Hematopoietic multipotent progenitor cell treated with erythropoietin and hydrocortisone succinate and interleukin-3 and kit ligand, for 17 days (in vitro differentiated cells): Measurements from ENCODE around the gene CACNA2D4.

ENCODE experiments used
- DNase-seq: peaks from one replicate; pipeline ENCODE4 v3.0.0-alpha.2; 2015; ENCODE audit warnings: low spot score

Gene CACNA2D4

GRCh38 chr12:1778911-1779310 lies 139.5 kb downstream of the CACNA2D4 start:
- DNase-seq: no peak

GRCh38 chr12:1777798-1778197 lies 140.7 kb downstream of the CACNA2D4 start:
- DNase-seq: no peak

GRCh38 chr12:1776170-1776921 lies 142.1 kb downstream of the CACNA2D4 start:
- no peak for DNase-seq

GRCh38 chr12:1773937-1774655 lies 144.4 kb downstream of the CACNA2D4 start:
- no peak for DNase-seq

- DNase-seq: no peak
Measured at GRCh38 chr12:1769809-1770494, 148.5 kb downstream of the CACNA2D4 start.

GRCh38 chr12:1768615-1769014 lies 149.8 kb downstream of the CACNA2D4 start:
- no peak for DNase-seq

GRCh38 chr12:1767407-1768090 lies 150.9 kb downstream of the CACNA2D4 start:
- no peak for DNase-seq

GRCh38 chr12:1766110-1766509 lies 152.3 kb downstream of the CACNA2D4 start:
- no peak for DNase-seq

- DNase-seq: no peak
Measured at GRCh38 chr12:1763153-1763552, 155.3 kb downstream of the CACNA2D4 start.

- DNase-seq: no peak
Measured at GRCh38 chr12:1761857-1762256, 156.6 kb downstream of the CACNA2D4 start.

GRCh38 chr12:1760566-1761382 lies 157.7 kb downstream of the CACNA2D4 start:
- DNase-seq: no peak

GRCh38 chr12:1758887-1759286 lies 159.6 kb downstream of the CACNA2D4 start:
- DNase-seq: no peak

- DNase-seq: no peak
Measured at GRCh38 chr12:1758376-1758775, 160.1 kb downstream of the CACNA2D4 start.

- no peak for DNase-seq
Measured at GRCh38 chr12:1750300-1750699, 168.2 kb downstream of the CACNA2D4 start.

- no peak for DNase-seq
Measured at GRCh38 chr12:1749019-1749418, 169.4 kb downstream of the CACNA2D4 start.

GRCh38 chr12:1747609-1748008 lies 170.8 kb downstream of the CACNA2D4 start:
- DNase-seq: no peak

GRCh38 chr12:1744932-1745331 lies 173.5 kb downstream of the CACNA2D4 start:
- DNase-seq: no peak
